Measurements from ENCODE around the gene UVRAG. TPM values are rescaled to one million over a fixed set of nuclear protein-coding genes. Genes with fewer than 3 reads are reported as not detected.

UVRAG gene
- total RNA-seq, 1 donor from 2014 or later = 14.7 TPM

DNA sequence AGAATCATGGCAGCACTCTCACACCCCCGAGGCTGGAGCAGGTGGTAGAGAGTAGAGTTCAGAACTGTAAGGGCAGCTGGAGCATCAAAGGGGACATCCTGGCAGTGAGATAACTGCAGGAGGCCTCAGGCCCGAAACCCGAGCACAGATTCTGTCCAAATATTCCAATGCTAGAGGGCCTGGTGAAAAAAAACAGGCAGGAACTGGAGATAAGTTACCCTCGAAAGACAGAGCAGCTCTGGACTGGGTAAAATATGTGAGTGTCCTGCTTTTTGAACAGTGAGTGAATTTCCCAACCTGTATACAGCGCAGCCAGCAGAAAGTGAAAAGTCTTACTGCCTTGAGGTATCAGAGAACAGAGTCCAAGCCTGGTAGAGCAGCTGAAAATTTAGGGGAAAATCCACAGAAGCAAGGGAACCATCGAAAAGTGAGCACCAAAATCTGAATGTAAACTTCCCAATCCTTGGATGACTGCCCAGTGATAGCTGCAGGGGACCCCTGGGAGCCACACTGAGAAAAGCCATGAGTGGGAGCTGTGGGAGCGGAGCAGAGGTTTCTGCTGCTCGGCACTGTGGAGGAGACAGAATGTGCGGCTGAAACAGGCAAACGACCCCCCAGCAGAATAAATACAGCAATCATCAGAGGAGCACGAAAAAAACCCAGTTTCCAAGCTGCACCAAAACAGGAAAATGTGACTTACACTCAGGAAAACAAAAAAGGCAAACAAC is 340.7 kb downstream of the UVRAG start:
- intact Hi-C loops (cut with DNase I) = loop anchor here (10.0 kb wide), 1 partner anchor 351 kb away; no protein-coding TSS in a partner anchor
- ATAC-seq (ENCODE audit: poor library complexity) (no peak), DNase-seq (no peak)

DNA sequence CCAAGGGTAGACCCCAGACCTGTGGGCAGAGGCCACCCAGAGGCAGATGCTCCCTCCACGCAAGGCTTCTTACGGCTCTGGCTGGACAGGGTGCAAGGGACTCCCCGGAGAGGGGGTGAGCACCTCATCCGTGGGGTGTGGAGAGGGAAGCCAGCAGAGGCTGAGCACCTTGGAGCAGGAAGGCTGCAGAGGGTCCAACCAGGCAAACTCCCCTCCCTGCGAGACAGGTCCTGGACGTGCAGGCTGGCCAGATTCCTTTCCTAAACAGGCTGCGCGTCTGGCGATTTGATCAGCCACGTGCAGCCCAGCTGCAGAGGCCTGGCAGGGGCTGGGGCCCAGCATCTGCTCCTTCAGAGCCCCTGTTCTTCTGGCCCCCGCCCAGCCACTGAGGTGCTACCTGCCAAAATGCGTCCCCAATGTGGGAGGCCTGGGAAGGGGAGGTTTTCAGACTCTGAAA is 342.0 kb downstream of the UVRAG start:
- ATAC-seq (ENCODE audit: poor library complexity) (no peak), DNase-seq (no peak)
- intact Hi-C loops (cut with DNase I) = loop anchor here (10.0 kb wide), 1 partner anchor 352 kb away; no protein-coding TSS in a partner anchor

DNA sequence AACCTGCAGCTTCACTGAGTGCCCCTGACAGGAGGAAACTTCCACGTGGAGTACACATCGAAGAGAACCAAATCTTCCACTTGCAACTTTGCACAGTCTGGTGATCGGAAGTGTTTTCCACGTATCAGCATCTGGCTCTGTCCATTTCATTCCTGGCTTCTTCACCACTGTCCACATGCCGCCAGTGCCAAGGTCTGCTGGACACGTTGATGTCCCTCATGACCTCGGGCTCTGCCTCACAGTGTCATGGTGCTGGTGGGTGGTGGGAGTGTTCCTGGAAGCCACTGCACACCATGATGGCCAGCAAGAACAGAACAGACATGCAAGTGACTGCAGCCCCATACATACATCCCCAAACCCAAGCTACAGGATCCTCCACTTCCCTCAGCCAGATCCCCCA is 342.9 kb downstream of the UVRAG start:
- intact Hi-C loops (cut with DNase I) = loop anchor here (10.0 kb wide), 1 partner anchor 353 kb away; no protein-coding TSS in a partner anchor
- DNase-seq = no peak
- ATAC-seq (ENCODE audit: poor library complexity) = no peak

DNA sequence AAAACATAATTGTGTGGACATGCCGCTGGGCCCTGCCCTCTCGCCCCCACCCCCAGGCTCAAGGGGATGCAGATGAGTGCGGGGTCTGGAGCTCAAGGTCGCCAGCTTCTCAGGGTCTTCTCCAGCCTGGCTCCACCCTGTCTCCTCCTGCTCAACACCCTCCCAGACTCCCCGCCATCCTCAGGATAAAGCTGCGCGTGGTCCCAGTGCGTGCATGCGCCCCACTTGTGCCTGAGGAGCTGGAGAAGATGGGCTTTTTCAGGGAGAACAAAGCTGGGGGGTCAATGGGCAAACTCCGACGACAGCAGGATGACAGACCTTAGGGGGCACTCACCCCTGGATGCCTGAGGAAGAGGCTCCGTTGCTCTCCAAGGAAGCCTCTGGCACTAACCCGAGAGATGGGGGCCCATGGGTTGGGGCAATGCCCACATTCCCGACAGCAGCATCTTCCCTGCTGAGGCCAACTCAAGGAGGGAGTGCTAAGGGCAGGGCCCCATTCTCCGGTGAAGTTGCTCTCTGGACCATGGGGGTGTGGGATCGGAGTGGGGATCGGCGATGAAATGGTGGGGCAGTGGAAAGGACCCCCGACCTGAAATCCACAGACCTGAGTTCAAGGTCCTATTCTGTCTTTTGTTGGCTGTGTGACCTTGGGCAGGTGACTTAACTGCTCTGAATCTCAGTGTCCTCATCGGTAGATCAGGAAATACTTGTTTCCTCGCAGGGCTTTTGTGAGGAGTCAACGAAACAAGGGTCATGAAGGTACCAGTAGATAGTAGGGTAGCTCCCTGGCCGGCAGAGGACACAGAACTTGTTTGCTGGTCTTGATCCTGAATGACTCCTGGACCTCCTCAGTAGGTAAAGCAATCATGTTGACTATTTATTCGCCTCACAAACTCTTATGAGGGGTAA is 343.6 kb downstream of the UVRAG start:
- no peak for ATAC-seq (ENCODE audit: poor library complexity)
- intact Hi-C loops (cut with DNase I) = loop anchor here (10.0 kb wide), 1 partner anchor 354 kb away; no protein-coding TSS in a partner anchor
- no peak for DNase-seq

DNA sequence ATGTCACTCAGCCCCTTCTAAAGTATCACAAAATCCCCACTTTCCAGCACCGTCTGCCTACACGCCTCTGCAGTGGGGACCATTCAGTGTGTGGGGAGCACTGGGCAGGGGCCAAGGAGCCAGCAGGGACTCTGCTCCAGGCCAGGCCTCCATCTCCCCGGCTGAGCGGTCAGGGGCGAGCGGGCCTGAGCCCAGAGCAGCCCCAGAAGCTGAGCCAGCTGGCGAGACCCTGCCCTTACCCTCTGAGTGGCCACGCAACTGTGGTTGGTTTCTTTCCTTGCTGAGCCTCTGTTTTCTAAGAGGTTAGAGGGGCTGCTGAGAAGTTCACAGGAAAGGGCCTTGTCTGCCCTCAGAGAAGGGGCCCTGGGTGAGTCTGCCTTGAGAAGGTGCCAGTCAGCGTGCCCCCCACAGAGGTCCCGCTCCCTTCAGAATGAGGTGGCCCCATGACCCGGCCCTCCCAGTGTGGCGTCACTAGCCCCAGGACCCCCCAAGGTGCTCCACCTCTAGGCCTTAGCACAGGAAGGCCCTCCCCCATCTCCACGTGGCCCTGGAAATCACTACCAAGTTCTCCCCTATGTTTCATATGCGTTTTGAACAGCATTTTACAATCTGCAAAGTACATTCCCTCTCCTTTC is 344.4 kb downstream of the UVRAG start:
- intact Hi-C loops (cut with DNase I) = loop anchor here (10.0 kb wide), 1 partner anchor 355 kb away; no protein-coding TSS in a partner anchor
- ATAC-seq (ENCODE audit: poor library complexity) (no peak), DNase-seq (peak; percentile 26)

DNA sequence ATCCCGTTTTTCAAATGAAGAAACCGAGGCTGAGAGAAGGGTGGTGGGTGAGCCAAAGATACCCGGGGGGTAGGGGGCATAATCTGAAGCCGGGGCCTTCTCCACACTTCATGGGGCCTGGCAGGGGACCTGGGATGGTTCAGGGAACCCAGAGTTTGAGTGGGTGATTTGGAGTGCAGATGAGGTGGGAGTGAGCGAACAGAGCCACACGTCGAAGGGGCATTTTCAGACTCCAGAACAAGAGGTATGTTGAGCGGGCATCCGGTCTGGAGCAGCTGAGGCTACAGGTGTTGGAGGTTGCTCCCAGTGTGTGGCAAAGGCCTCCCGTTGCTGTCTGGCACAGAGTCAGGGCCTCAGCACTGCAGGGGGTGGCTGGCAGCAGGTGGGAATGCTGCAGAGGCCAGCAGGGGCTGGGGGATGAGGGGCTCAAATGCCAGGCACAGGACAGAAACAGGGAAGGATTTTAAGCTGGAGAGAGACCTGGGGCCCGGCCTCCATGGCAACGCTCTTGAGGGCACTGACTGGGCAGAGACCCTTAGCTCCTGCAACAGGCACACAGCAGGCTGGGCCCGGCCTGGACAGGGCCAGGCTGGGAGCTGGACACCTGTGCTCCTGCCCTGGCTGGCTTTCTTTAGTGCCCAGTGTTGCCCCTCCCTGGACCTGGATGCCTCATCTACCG is 345.1 kb downstream of the UVRAG start:
- no peak for ATAC-seq (ENCODE audit: poor library complexity)
- intact Hi-C loops (cut with DNase I) = loop anchor here (10.0 kb wide), 1 partner anchor 355 kb away; no protein-coding TSS in a partner anchor
- peak; percentile 29 for DNase-seq

DNA sequence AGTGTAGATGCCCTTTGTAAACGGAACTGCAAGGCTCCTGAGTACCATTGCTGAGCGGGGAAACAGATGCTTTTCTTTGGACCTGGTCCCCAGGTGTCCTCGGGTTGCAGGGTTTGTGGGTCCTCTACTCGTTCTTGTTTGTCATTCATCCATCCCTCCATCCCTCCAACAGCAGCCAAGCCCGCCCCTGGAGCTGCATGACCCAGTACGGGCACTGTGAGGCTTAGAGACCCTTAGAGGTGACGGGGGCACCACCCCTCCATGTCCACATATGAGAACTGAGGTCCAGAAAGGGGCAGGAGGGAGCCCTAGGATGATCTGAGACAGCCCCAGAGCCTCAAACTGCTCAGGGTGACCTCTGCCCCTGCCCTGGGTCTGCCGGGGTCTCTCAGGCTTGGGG is 345.8 kb downstream of the UVRAG start:
- DNase-seq (no peak), ATAC-seq (ENCODE audit: poor library complexity) (peak; percentile 10)
- intact Hi-C loops (cut with DNase I) = no loop called here

DNA sequence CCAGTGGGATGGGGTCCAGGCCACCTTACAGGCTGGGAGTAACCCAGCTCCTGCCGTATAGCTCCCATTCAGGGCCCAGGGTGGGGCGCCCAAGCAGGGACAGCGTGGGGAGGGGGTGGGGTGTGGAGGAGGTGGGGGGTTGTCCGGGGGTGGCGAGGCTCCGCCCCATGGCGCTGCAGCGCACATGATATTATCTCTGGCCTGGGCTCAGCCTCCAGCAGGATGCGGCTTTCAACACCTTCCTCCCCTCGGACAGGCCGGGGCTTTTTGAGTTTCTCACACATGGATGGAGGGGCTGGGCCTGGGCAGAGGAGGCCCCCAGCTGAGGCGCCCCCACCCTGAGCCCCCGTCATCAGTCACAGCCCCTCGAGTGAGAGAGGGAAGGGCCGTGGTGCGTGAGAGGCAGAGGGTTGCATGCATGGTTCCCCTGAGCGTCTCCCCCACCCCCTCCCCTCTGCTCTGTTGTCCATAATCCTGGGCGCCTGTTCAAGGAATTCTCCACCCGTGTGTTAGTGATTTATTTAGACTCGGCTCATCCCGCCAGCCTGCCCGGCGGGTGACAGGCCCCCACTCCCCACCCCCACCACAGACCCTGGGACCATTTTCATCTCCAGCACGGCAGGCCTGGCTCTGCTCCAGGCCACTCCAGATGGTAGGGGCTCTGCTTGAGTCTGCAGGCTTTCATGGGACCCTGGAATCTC is 346.4 kb downstream of the UVRAG start:
- peak; percentile 59 for DNase-seq
- intact Hi-C loops (cut with DNase I) = no loop called here

DNA sequence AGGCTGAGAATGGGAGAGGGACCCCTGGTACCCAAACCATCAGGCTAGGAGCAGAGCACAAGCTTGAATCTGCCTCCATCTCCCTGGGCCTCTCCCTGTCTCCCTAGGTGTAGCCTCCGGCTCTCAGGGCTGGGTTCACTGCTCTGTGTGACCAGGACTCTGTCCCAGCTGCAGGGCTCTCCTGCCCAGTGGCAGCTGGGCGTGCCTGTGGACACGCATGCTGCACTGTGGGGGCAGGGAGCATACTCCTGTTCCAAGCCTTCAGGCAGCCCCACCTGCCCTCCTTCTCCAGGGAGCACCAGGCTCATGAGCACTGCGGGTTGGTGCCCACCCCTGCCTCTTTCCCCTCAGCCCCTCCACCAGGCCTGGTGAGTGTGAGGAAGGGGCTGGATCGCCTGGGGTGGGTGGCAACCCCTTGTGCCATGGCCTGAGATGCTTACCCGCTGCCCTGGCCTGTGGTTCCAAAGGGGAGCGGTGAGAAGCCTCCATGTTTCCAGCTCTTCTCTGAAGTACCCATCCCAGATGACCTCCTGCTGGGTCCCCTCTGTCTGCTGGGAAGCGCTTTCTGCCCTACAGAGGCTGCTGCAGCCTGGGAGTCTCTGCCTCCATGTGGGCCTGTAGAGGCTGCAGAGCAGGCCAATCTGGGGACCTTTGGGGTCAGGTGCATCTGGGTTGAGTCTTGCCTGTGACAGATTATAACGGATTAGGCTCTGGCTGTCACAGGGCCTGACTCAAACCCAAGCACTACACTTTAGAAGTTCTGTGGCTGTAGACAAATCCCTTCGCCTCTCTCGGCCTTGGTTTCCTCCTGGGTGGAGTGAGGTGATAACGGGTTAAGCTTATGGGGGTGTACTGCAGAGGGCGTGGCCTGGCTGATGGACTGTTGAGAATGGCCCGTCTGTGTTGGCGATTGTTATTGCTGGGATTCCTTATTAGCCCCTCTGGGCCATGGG is 347.6 kb downstream of the UVRAG start:
- DNase-seq (peak; percentile 27), ATAC-seq (ENCODE audit: poor library complexity) (peak; percentile 19)
- intact Hi-C loops (cut with DNase I) = no loop called here

More for the DNA sequence above, 346.4 kb downstream of the UVRAG start:
- peak; percentile 75 for ATAC-seq (ENCODE audit: poor library complexity)

DNA sequence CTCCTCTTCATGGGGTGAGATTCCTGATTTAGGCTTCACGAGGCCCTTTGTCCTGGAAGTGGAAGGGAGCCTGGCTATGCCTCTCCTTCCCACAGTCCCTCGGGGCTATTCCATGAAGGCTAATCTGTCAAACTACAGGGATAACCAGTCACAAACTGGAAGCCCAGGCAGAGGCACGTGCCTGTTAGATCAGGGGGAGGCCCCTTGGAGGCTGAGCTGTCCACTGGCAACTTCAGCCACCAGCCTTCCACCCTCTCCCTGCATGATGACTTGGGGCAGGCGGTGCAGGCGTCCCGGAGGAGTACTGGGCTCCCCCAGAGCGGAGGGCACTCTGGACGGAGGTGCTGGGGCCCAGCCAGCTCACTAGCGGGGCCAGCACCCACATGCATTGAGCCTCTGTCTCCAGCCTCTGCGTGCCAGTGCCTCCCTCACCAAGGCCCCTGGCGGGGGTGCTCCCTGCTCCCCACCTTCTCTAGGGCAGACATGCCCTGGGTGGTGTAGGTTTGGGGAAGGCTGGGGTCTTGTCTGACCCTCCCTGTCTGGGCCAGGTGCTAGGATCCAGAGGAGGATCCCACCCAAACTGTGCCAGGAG is 348.4 kb downstream of the UVRAG start:
- DNase-seq (peak; percentile 28), ATAC-seq (ENCODE audit: poor library complexity) (no peak)
- intact Hi-C loops (cut with DNase I) = no loop called here

DNA sequence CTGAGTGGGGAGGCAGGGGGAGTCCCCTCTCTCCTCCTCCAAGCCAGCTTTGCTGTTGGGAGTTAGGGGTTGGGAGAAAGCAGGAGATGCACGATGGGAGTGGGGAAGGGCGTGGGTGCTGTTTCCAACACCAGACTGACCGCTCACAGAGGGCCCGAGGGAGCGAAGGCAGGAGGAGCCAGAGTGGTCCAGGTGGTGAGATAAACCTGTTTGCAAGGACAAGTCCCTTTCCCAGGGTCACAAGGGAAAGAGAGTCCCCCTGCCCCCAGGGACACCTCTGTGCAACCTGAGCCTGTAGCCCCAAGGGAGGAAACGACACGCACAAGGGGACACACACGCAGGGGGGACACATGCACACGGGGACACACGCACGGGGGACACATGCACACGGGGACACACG is 349.1 kb downstream of the UVRAG start:
- no peak for ATAC-seq (ENCODE audit: poor library complexity)
- DNase-seq = peak; percentile 16
- intact Hi-C loops (cut with DNase I) = no loop called here

DNA sequence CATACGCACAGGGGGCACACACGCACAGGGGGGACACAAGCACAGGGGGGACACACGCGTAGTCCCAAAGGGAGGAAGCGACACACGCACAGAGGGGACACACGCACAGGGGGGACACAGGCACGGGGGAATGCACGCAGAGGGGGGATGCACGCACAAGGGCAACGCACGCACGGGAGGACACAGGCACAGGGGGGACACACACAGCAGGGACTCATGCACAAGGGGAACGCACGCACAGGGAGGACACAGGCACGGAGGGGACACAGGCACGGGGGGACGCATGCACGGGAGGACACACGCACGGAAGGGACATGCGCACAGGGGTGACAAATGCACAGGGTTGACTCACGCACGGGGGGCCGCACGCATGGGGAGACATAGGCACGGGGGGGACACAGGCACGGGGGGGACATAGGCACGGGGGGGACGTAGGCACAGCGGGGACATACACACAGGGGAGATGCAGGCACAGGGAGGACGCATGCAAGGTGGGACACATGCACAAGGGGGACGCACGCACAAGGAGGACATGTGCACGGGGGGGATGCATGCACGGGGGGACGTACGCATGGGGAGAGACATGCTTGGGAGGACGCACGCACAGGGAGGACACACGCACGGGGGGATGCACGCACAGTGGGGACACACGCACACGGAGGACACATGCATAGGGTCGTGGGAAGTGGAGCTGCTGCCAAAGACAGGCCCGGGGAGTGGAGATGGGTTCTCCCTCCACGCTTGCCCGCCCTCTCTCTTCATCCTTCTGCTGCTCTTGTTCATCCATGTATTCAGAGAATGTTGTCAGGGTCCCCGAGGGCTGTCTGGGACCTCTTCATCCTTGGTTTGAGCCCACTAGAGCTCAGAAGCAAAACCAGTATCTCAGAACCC is 350.1 kb downstream of the UVRAG start:
- intact Hi-C loops (cut with DNase I) = no loop called here
- DNase-seq (peak; percentile 33), ATAC-seq (ENCODE audit: poor library complexity) (no peak)

DNA sequence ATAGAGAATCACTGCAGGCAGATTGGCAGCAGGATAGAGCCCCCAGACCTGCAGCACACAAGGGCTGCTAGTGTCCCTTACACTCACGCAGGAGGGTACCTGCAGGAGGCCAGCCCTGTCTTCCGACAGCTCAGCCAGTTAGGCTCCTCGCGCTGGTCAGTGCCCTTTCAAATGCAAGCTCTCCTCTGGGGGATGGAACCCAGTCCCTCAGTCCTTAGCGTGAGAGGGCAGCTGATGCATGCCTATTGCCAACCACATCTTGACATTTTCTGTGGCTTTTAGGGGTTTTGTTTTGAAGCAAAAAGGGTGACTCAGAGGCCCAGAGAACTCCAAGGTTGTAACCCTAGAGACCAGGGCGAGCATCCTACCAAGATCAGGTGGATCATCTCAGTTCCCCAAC is 351.3 kb downstream of the UVRAG start:
- intact Hi-C loops (cut with DNase I) = no loop called here
- DNase-seq = no peak
- no peak for ATAC-seq (ENCODE audit: poor library complexity)

DNA sequence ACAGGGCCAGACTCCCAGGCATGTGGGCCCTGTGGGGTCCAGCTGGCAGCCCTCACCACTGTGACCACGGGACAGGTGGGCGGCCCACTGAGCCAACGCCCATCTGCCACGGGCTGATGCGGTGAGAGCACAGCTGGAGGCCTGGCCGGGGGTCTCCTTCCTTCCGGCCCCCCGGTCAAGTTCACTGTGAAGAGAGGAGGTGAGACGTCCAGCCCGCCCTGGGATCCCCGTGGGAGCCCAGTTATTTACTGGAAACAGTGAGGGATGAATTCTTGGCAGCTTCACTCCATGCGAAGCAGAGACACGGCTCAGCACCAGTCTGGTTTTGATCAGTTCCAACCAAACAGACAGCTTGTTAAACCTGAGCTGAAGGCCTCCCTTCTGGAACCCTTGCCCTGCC is 352.6 kb downstream of the UVRAG start:
- intact Hi-C loops (cut with DNase I) = no loop called here
- DNase-seq (no peak), ATAC-seq (ENCODE audit: poor library complexity) (no peak)

DNA sequence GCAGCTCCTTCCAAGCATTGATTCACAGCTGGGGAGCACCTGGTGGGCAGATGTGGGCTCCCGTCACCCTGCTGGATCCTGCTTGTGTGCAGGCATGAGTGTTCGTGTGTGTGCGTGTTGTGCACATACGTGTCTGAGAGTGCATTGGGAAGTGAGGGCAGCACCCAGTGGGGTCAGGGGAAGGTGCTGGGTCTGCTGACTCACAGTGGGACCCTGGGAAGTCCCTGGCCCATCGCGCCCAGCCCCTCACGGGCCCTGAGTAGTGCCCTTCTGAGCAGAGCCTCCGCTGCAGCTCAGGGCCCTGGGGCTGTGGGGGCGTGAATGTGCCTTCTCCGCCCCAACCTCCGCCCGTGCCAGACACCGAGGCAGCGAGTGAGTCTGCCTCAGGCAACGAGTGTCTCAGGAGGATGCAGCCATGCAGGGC is 354.5 kb downstream of the UVRAG start:
- no peak for DNase-seq
- intact Hi-C loops (cut with DNase I) = no loop called here
- no peak for ATAC-seq (ENCODE audit: poor library complexity)
